G401.6 (cell line): ENCODE data around the gene RPA3.
A peak's percentile ranks its signal among the peaks of the same experiment; 100 is the strongest.

Experiments
- FAIRE-seq: peaks from 2 replicates; lab custom pipeline; 2012; peaks lifted over from hg19 to GRCh38; lab: Jason Lieb, UNC

Gene RPA3

DNA sequence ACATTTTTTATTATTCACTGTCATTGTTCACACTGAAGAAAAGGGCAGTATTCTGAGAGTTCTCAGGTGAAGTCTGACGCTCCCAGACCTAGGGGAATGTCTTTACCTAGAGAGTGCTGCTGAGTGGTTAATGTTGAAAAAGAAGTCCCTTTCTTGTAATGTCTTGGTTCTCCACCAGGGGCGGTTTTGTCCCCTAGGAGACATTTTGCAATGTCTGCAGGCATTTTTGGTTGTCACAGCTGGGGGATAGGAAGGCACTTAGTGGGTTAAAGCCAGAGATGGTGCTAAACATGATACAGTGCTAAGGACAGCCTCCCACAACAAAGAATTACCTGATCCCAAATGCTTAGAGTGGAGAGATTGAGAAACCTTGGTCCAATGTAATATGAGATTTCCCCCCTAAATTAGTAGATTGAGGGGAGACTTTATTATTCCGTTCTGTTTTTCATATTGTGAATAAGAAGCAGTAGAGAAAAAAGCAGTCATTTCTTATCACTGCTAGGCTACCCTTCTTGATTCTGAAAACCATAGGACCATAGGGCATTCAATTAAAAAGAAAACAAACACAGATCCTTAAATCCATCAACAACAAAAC lies 64.7 kb downstream of the RPA3 start:
- FAIRE-seq = peak; percentile 62

- peak; percentile 62 for FAIRE-seq
These were observed 65.4 kb downstream of the RPA3 start for GRCh38 chr7:7652798-7653540.

DNA sequence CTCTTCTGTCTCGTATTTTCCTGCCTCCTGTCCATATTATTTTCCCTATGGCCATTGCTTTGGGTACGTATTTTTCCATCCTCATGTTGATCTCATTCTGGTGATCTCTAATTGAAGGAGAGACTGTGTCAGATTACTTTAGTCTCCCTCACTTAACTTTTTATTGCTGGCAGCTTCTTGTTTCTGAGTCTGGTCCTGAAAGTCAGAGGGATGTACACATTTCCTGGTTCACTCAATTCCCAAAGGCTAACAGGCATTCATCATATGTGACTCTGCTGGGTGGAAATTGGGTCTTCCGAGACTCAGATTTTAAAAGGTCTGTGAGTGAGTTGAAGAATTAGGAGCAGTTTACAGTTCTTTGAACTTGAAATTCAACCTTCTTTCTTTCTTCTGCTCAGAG lies 66.9 kb downstream of the RPA3 start:
- FAIRE-seq = no peak

DNA sequence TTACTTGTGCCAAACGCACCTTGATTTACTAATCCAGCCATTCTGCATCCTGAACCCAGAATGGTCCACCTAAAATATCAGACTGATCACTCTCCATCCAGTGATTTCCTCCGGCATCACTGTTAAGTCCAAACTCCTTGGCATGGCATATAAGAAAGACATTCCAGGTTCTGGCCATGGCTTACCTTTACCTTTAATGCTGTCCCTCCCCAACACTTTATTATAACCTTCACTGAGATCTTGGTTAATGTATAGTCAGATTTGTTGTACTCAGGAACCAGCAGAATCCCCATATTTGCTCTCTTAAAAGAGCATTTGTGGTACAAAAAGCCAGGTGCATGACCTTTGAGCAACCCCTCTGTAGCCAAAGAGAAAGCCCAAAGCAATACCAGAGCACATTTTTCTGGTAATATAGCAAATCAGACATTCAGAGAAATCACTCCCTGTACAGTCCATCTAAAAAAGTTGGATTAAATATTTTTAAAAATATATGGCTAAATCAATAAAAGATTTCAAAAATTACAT lies 67.7 kb downstream of the RPA3 start:
- FAIRE-seq = peak; percentile 79

- peak; percentile 11 for FAIRE-seq
These were observed 70.8 kb downstream of the RPA3 start for GRCh38 chr7:7647495-7648036.

GRCh38 chr7:7642081-7642480 lies 76.3 kb downstream of the RPA3 start:
- FAIRE-seq = no peak

DNA sequence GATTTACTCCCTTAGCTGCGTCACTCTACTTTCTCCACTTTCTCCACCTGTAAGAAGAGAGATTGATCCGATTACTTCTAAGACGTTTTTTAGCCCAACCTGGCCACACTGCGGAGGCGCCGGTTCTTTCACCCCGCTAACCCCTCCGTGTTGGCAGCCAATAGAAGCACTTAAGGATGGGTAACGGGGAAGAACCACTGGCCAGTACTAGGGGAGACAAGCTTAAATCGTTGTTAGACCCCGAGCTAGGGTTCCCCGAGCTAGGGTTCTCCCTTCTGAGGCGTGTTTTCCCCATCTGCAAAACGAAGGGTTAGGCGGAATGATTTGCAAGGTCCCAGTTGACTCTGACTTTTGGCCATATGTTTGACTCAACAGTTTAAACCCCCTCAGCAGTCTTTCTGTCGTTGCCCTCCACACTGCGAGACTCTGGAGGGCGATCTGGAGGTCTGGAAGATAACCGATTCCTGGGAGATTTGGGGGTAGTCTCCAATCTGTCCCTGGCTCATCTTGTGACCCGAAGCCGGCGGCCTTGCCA lies 77.2 kb downstream of the RPA3 start:
- FAIRE-seq = no peak

- FAIRE-seq = peak; percentile 100
These were observed 77.9 kb downstream of the RPA3 start, which contains the start of gene UMAD1 for GRCh38 chr7:7640221-7641128. Gene UMAD1 (plus strand): TSS chr7:7640752. CDS start chr7:7673372, 32,620 bp downstream.

GRCh38 chr7:7639847-7640220 lies 78.6 kb downstream of the RPA3 start:
- FAIRE-seq = peak; percentile 52

GRCh38 chr7:7639421-7639820 lies 79.0 kb downstream of the RPA3 start:
- no peak for FAIRE-seq

- no peak for FAIRE-seq
These were observed 87.6 kb downstream of the RPA3 start for GRCh38 chr7:7630626-7631329.

- FAIRE-seq = no peak
These were observed 89.9 kb downstream of the RPA3 start for GRCh38 chr7:7628476-7628875.

- peak; percentile 73 for FAIRE-seq
These were observed 97.7 kb downstream of the RPA3 start for GRCh38 chr7:7620644-7621210.

DNA sequence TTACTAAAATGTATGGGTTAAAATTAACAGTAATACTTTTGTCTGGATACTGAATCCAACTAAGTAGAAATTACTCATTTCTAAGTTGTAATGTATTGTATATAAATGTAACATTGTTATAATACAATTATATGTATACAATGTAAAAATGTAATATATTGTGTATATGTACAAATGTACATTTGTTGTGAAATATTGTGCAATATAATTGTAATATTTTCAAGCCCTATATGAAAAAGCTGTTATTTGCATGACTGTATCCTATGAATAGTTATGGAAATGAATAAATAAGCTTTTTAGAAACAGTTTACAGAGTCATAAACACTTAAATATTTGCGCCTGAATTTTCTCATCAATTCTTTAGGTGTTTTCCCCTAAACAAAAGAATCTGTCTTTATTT lies 98.2 kb downstream of the RPA3 start:
- FAIRE-seq = peak; percentile 81

DNA sequence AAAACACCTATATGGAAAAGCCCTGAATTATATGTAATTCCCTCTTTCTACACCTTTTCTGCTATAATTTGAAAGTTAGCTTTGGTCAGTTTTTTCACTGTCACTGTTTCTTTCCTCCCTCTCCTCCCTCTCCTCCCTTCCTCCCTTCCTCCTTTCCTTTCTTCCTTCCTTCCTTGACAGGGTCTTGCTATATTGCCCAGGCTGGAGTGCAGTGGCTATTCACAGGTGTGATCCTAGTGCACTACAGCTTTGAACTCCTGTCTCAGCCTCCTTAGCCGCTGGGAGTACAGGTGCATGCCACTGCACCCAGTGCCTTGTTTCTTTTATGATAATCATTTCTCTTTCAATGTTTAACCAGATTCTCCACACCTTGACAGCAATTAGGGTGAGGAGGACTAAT lies 100.0 kb downstream of the RPA3 start:
- FAIRE-seq = no peak

DNA sequence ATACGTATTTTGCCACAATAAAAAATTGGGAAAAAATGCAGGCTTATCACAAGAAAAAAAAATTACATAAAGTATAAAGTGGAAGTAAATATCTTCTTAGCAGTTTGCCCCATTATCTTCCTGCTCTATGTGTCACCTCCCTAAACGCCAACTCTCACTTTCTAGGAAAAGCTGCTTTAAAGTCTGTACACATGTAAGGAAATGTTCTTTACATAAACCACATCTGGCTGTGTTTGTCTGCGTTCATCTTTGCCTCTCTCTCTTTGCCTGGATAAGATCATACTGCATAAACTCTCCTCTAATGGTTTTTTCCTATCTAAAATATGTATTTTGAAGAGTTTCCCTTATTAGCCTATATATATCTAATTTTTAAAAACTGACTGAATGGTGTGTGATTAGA lies 100.9 kb downstream of the RPA3 start:
- FAIRE-seq = no peak

DNA sequence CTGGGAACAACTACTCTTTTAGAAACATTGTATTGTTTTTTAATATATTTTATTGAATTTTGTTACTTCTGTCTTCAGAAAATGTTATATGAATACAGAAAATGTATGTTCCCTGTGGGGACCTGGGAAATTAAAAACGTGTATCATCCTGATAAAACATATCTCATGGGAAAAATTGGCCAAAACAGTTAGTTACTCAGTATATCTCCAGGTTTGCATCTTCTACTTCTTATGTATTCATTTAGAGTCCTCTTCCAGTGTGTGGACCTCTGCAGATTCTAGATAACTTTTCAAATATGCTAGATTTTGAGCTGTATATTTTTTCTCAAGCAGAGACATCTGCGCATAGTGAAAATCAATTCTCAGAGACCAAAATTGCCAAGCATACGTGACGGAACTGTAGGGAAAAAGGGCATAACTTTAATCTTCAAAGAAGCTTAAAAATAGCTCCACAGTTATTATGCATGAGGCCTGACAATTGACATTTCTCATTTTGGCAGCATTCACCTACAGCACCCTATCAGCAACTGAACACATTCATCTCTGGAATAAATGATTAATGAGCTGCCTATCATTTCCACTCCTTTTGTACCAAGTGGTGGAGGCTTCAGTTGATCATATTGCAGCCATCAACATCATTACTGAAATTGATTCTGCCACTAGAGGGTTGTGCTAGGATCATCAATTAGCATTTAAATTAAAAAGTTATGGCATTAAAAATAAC lies 104.2 kb downstream of the RPA3 start:
- FAIRE-seq = peak; percentile 8

DNA sequence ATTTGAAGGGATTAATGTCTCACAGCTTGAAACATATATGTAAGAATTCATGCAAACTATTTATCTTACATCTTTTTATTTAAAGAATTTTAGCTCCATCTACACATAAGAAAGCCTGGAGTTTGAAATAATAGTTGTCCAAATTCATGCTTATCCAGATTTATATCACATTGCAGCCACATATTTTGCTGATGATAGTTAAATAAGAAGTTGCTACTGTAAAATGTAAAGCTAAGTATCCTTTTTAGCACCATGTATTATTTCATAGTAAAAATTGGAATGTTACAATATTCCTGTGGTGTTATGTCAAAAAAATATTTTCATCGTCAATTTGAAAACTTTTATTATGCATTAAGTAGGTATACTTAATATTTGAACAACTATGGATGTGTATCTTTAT lies 105.2 kb downstream of the RPA3 start:
- FAIRE-seq = no peak

GRCh38 chr7:7612519-7612918 lies 105.9 kb downstream of the RPA3 start:
- no peak for FAIRE-seq

- FAIRE-seq = no peak
These were observed 109.1 kb downstream of the RPA3 start for GRCh38 chr7:7609330-7609729.

DNA sequence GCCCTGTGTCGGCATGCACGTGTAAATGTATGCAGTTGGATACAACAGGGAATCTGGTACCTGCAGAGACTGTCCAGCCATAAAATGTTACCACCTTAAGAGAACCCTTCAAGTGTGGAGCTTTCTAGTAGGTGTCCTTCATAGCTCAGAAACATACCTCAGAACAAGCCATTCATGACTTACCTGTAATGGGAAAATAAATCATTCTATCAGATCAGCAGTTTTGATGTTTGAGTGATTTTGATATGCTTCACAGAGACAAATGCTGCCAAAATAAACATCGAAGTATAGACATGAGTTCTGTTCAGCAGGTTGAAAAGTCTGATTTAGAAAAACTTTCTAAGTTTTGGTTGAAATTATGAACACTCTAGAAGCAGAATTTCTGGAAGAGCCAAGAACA lies 111.4 kb downstream of the RPA3 start:
- peak; percentile 11 for FAIRE-seq
